ENCODE measurements around the gene CSRP1. TPM values are rescaled to one million over a fixed set of nuclear protein-coding genes. Genes with fewer than 3 reads are reported as not detected.

CSRP1 gene
- total and polyA plus RNA-seq, 2 of the 13 experiments (the other 11 are each of a cell fraction or from before 2014, with no cell fraction given) = 17.7 to 68.9 TPM

GRCh38 chr1:201447903-201448871 is 58.7 kb downstream of the CSRP1 start (continued):
- no peak for TF ChIP-seq HIC2 (CRISPR knock-in tag; IDR thresholded peaks at IDR 0.05; ENCODE audit: low read depth)
- TF ChIP-seq ZNF687 (CRISPR knock-in tag; IDR thresholded peaks at IDR 0.05) = peak; percentile 58
- TF ChIP-seq CTCF (CRISPR knock-in tag; IDR thresholded peaks at IDR 0.05) = peak; percentile 89
- no peak for TF ChIP-seq HOXD1 (CRISPR knock-in tag; IDR thresholded peaks at IDR 0.05)
- TF ChIP-seq SOX13 (IDR thresholded peaks at IDR 0.05) = no peak
- TF ChIP-seq SOX13 (CRISPR knock-in tag; conservative IDR thresholded peaks at IDR 0.05 in 1 of 2, IDR thresholded peaks at IDR 0.05 in 1 of 2) = peak in 1 of 2 experiments; percentile 21; a peak in 1 of 4 replicates
- TF ChIP-seq ZNF597 (CRISPR knock-in tag; IDR thresholded peaks at IDR 0.05) = no peak
- 0 out of 2 replicates have a peak, but pooled peaks have one; percentile 18 for TF ChIP-seq ARID5B (CRISPR knock-in tag; IDR thresholded peaks at IDR 0.05)
- TF ChIP-seq SOX6 (IDR thresholded peaks at IDR 0.05) = no peak
- 0 out of 2 replicates have a peak, but pooled peaks have one; percentile 15 for TF ChIP-seq SOX6 (CRISPR knock-in tag; IDR thresholded peaks at IDR 0.05)
- TF ChIP-seq GRHL1 (CRISPR knock-in tag; conservative IDR thresholded peaks at IDR 0.05) = no peak
